Stimulated activated CD4-positive, alpha-beta T cell treated with anti-CD3 and anti-CD28 coated beads, Interleukin-2, amount 100 ng/mL, for 4 hours (primary cell): Measurements from ENCODE around the gene CCDC138.

ENCODE experiments used
- DNase-seq: peaks from one replicate; pipeline ENCODE4 v3.0.0-alpha.2; 2020; ENCODE audit warnings: low read depth

The CCDC138 gene

GRCh38 chr2:108825736-108826135, 39.2 kb downstream of the CCDC138 start:
- no peak for DNase-seq

- no peak for DNase-seq
These were observed 43.2 kb downstream of the CCDC138 start for GRCh38 chr2:108829578-108830310.

GRCh38 chr2:108833219-108833618, 46.6 kb downstream of the CCDC138 start:
- no peak for DNase-seq

GRCh38 chr2:108834620-108835019, 48.0 kb downstream of the CCDC138 start:
- no peak for DNase-seq

GRCh38 chr2:108835040-108835439, 48.5 kb downstream of the CCDC138 start:
- no peak for DNase-seq

- no peak for DNase-seq
These were observed 50.6 kb downstream of the CCDC138 start for GRCh38 chr2:108837198-108837597.

GRCh38 chr2:108841506-108841905, 54.9 kb downstream of the CCDC138 start:
- no peak for DNase-seq

- no peak for DNase-seq
These were observed 59.4 kb downstream of the CCDC138 start for GRCh38 chr2:108845923-108846322.

- no peak for DNase-seq
These were observed 60.4 kb downstream of the CCDC138 start for GRCh38 chr2:108847000-108847399.

GRCh38 chr2:108852375-108852774, 65.8 kb downstream of the CCDC138 start:
- DNase-seq: no peak

- no peak for DNase-seq
These were observed 66.8 kb downstream of the CCDC138 start for GRCh38 chr2:108853421-108853820.

- DNase-seq: no peak
These were observed 67.9 kb downstream of the CCDC138 start for GRCh38 chr2:108854484-108854883.

GRCh38 chr2:108855194-108855593, 68.6 kb downstream of the CCDC138 start:
- DNase-seq: no peak

GRCh38 chr2:108858894-108859293, 72.3 kb downstream of the CCDC138 start:
- DNase-seq: no peak

- DNase-seq: no peak
These were observed 79.5 kb downstream of the CCDC138 start for GRCh38 chr2:108866041-108866440.

- DNase-seq: no peak
These were observed 82.3 kb downstream of the CCDC138 start for GRCh38 chr2:108868911-108869310.

GRCh38 chr2:108869542-108869941, 83.0 kb downstream of the CCDC138 start:
- no peak for DNase-seq

- DNase-seq: no peak
These were observed 83.6 kb downstream of the CCDC138 start for GRCh38 chr2:108870069-108870644.

GRCh38 chr2:108877506-108877905, 90.9 kb downstream of the CCDC138 start:
- DNase-seq: no peak

- no peak for DNase-seq
These were observed 91.7 kb downstream of the CCDC138 start for GRCh38 chr2:108878276-108878675.

- DNase-seq: no peak
These were observed 98.0 kb downstream of the CCDC138 start for GRCh38 chr2:108884619-108885018.

- no peak for DNase-seq
These were observed 103.3 kb downstream of the CCDC138 start for GRCh38 chr2:108889907-108890306.

GRCh38 chr2:108893277-108893676, 106.7 kb downstream of the CCDC138 start:
- DNase-seq: no peak

- no peak for DNase-seq
These were observed 108.2 kb downstream of the CCDC138 start for GRCh38 chr2:108894766-108895165.
